HG03097 (cell line): Measurements from ENCODE around the gene UBXN10.
A peak's percentile ranks its signal among the peaks of the same experiment; 100 is the strongest.

Experiments used
- ATAC-seq: cut with Tn5 transposase; IDR thresholded peaks from one replicate; pipeline ENCODE4 v1.9.1; 2021; ENCODE audit not compliant: unreplicated experiment, low FRiP score

The UBXN10 gene

GRCh38 chr1:20151906-20152598, 33.8 kb upstream of the UBXN10 start:
- peak; percentile 74 for ATAC-seq

DNA sequence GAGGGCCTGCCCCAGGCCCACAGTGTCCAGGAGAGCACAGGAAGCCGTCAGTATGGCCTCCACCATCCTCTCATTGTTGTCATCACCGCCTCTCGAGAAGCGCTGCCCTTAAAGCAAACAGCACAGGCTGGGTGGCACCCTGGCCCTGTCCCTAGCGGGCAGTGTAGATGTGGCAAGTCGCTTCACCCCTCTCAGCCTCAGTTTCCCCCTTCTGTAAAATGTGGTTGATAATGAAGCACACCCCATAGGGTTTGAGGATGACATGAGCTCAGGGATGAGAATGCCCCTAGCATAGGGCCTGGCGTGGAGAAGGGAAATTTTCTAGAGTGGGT, 33.3 kb upstream of the UBXN10 start:
- no peak for ATAC-seq

GRCh38 chr1:20153000-20153418, 32.9 kb upstream of the UBXN10 start:
- no peak for ATAC-seq

GRCh38 chr1:20154301-20154831, 31.5 kb upstream of the UBXN10 start:
- ATAC-seq, result no peak

DNA sequence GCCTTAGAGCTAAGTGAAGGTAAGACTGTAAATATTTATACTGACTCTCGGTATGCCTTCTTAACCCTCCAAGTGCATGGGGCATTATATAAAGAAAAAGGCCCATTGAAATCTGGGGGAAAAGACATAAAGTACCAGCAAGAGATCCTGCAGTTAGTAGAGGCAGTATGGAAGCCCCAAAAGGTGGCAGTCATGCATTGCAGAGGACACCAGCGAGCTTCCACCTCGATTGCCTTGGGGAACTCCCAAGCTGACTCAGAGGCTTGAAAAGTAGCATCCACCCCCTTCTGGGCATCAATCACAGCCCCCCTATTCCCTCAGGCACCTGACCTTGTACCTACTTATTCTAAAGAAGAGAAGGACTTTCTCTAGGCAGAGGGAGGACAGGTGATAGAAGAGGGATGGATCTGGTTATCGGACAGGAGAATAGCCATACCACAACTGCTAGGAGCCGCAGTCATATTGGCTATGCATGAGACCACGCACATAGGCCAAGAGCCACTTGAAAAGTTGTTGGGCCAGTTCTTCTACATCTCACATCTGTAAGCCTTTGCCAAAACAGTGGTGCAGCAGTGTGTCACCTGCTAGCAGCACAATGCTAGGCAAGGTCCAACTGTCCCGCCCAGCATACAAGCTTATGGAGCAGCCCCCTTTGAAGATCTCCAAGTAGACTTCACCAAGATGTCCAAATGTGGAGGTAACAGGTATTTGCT, 27.4 kb upstream of the UBXN10 start:
- ATAC-seq, result no peak

GRCh38 chr1:20160034-20160433, 25.9 kb upstream of the UBXN10 start:
- no peak for ATAC-seq

DNA sequence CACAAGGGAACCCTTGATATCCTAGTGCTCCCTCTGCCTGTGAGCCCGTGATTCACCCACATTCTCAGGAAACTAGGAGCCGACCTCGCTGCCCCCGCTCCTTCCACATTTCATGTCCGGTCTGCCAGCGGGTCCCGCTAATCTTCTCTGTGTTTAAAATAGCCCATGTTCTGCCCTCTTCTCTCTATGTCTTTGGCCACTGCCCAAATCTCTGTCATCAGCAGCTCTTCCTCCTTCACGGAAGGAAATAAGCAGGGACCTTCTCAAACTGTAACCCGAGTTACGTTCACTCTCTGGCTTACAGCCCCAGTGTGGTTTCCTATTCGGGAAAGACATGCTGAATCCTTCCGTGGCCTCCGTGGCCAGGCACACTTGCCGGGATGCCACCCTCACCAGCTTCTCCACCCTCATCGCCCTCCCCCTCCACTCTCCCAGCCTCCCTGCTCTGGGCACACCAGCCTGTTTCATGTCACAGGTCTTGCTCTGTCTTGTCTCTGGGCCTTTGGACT, 21.1 kb upstream of the UBXN10 start:
- no peak for ATAC-seq

DNA sequence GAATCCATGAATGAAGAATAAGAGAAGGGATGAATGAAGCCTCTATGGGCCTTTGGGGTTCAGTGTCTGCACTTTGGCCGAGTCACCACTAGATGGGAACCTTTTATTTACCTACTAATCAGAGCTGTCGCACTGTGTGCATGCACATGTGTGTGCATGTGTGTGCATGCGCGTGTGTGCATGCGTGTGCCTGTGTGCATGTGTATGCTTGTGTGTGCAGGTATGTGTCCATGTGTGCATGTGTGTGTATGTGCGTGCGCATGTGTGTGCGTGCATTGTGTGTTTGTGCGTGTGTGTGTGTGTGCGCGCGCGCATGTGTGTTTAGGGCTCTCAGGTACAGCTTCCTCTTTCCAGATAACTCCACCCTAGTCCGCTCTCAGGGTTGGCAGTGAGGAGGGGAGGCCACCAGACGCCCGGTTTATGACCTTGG, 20.4 kb upstream of the UBXN10 start:
- ATAC-seq, result no peak

DNA sequence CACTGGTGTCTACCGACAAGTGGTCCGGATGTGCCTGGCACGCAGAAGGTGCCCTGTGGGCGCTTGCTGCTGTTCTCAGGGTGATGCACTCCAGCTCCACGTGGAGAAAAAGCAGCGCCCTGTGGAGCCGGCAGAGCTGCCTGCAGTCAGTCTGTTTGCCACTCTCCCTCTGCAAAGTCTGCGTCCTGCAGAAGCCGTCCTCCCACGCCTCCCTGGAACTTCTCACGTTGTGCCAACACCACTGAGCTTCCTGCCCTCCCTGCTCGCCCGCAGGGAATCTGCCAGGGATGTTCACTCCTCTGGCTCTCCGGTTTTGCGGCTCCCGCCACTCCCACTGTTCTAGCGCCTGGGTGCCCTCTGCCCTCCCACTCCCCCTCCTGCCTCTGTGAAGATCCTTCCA, 19.8 kb upstream of the UBXN10 start:
- no peak for ATAC-seq

GRCh38 chr1:20167126-20167525, 18.8 kb upstream of the UBXN10 start:
- ATAC-seq, result no peak

DNA sequence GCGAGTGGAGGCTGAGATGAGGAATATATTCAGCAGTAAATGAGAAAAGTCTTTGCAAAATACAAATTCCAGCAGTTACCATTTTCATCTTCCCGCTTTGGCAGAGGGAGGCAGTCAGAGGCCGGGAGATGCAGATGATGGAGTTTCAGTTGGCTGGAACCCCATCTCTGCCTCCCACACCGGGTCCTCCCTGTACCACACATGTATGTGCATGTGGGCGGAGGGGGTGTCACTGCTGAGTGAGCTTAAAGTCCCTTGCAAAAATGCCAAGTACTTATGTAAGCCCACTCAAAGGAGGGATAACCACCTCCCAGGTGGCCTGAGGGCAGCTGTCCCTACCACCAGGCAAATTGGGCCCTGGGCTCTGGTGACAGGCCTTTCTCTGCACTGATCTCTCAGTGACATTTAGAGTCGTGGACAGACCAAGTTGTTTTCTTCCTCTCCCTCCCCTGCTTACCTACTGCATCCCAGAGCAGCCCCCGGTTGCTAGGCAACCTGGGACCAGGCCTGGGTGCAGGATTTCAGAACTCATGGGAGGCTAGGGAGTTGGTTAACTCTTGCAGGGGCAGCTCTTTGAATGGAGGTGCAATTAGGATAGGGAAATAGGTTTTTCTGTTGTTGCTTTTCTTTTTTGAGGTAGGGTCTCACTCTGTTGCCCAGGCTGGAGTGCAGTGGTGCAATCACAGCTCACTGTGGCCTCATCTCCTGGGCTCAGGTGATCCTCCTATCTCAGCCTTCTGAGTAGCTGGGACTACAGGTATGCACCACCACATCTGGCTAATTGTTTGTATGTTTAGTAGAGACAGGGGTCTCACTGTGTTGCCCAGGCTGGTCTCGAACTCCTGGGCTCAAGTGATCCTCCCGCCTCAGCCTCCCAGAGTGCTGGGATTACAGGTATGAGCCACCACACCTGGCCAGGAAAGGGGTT, 17.1 kb upstream of the UBXN10 start:
- no peak for ATAC-seq

- no peak for ATAC-seq
These were observed 16.0 kb upstream of the UBXN10 start for GRCh38 chr1:20169932-20170331.

DNA sequence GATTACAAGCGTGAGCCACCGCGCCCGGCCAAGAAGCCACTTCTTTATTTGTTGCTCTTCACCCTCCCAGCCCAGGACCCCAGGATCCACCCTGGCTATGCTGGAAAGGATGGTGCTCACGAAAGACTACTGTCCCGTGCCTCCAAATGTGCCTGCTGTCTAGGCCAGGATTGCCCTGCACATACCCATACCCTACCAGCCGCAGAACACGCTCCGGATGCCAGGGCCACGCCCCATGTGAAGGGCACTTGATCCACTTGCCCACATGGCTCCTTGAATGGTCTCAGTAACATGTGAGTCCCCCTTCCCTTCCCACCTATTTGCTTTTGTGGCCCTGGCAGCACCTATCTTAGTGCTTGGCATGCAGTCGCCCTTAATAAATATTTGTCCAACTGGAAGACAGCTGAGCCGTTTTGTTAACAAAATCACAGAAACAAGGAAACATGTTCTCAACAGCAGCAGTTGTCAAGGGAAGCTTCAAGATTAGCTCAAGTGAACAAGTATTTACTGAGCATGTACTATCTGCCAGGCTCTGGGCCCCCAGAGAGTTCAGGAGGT, 13.8 kb upstream of the UBXN10 start:
- no peak for ATAC-seq

- no peak for ATAC-seq
These were observed 10.8 kb upstream of the UBXN10 start for GRCh38 chr1:20174937-20175666.

DNA sequence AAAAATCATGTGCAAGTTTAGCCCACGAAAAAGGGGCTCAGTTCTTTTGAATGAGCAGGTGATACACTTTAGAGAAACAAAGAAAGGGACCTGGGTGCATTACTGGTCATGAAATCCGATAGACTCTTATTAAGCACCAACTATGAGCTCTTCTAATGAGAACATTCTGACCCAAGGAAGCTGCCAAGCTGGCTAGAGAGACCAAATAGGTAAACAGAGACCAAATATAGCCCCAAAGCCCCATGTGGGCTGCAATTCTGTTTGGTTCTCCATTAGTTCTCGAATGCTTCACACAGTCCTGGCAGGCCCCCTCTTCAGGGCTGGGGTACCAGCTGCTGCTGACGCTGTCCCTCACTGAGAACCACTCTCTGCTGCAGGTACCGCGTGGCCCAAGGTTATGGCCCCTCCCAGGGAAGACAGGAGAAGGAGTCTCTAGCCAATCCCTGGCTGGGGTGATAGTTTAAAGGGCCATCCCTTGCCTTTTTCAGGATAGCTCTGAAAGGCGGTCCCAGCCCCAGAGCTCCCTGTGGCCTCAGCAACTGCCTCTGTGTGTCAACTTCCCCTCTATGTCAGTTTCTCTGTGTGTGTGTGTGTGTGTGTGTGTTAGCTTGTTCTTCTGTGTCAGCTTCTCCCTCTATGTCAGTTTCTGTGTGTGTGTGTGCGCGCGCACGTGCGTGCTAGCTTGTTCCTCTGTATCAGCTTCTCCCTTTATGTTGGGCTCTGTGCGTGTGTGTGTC, 7.1 kb upstream of the UBXN10 start:
- no peak for ATAC-seq

DNA sequence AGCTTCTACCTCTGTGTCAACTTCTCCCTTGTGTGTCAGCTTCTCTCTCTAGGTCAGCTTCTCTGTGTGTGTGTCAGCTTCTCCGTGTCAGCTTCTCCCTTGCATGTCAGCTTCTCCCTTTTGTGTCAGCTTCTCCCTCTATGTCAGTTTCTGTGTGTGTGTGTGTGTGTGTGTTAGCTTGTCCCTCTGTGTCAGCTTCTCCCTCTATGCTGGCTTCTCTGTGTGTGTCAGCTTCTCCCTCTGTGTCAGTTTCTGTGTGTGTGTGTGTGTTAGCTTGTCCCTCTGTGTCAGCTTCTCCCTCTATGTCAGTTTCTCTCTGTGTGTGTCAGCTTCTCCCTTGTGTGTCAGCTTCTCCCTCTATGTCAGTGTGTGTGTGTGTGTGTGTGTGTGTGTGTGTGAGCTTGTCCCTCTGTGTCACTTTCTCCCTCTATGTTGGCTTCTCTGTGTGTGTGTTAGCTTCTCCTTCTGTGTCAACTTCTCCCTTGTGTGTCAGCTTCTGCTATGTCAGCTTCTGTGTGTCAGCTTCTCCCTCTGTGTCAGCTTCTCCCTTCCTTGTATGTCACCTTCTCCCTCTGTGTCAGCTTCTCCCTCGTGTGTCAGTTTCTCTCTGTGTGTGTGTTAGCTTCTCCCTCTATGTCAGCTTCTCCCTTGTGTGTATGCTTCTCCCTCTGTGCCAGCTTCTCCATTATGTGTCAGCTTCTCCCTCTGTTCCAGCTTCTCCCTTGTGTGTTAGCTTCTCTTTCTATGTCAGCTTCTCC, 6.3 kb upstream of the UBXN10 start:
- ATAC-seq, result no peak

DNA sequence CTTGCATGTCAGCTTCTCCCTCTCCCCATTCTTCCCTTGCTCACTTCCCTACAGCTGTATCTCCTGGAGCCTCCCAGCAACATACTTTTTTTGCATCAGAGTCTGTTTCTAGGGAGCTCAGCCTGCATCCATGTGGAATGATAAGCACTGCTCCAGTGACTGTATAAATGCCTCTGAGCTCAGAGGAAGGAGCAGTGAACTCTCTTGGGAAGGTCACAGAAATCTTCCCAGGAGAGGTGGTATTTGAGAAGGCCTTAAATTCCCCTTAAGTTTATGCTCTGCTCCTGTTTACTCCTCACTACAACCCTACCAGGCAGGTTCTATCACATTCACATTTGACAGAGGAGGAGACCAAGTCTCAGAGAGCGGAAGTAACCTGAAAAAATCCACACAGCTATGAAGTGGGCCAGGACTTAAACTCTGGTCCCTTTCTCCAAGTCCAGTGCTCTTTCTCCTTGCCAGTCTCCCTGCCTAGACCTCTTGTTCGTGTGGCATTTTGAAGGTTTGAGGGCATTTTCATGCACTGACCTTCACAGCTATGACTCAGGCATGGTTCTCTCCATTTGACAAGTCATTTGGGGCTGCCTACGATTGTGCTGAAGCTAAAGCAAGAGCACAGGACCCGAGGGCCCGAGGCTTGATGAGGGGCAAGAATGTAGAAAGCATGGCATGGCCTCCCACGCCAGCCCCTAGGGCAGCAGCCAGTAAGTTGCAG, 5.6 kb upstream of the UBXN10 start:
- no peak for ATAC-seq

GRCh38 chr1:20180844-20181207, 5.1 kb upstream of the UBXN10 start:
- ATAC-seq, result no peak
